ENCODE data around the gene CTCF. TPM values are rescaled to one million over a fixed set of nuclear protein-coding genes. Genes with fewer than 3 reads are reported as not detected.
"Not testable (repeated sequence)": the region's sequence is repeated elsewhere in the genome, so short reads cannot be mapped to it uniquely, and the experiment has no call there.

The CTCF gene
- total RNA-seq: 27.4 TPM
- 10 to 100 TPM; 37.6 to 52.3 (median 42.3) TPM for polyA plus RNA-seq (ENCODE audit: insufficient read depth in 1 of 8, insufficient read length in 8 of 8, low replicate concordance in 1 of 8)
- long read RNA-seq, donor 1, partial matches to known transcripts: 0 of 1 reads
- long read RNA-seq, donor 1, other reads (novel, unspliced or antisense): 0 of 1 reads
- long read RNA-seq, donor 2: 0 reads
- long read RNA-seq, donor 3, partial matches to known transcripts: 0 of 5 reads
- long read RNA-seq, donor 3, other reads (novel, unspliced or antisense): 0 of 5 reads
- long read RNA-seq, donor 4, partial matches to known transcripts: 14 of 15 reads
- long read RNA-seq, donor 4, other reads (novel, unspliced or antisense): 0 of 15 reads
- long read RNA-seq, donor 5, partial matches to known transcripts: 21 of 30 reads
- long read RNA-seq, donor 5, other reads (novel, unspliced or antisense): 0 of 30 reads
- long read RNA-seq, donor 6, partial matches to known transcripts: 5 of 9 reads
- long read RNA-seq, donor 6, other reads (novel, unspliced or antisense): 0 of 9 reads
- long read RNA-seq, donor 7, partial matches to known transcripts: 0 of 4 reads
- long read RNA-seq, donor 7, other reads (novel, unspliced or antisense): 0 of 4 reads
- long read RNA-seq, donor 8, partial matches to known transcripts: 8 of 12 reads
- long read RNA-seq, donor 8, other reads (novel, unspliced or antisense): 0 of 12 reads
- long read RNA-seq, donor 9, partial matches to known transcripts: 12 of 13 reads
- long read RNA-seq, donor 9, other reads (novel, unspliced or antisense): 0 of 13 reads
- long read RNA-seq, donor 10, partial matches to known transcripts: 0 of 3 reads
- long read RNA-seq, donor 10, other reads (novel, unspliced or antisense): 0 of 3 reads
- long read RNA-seq, donor 11, partial matches to known transcripts: 0 of 3 reads
- long read RNA-seq, donor 11, other reads (novel, unspliced or antisense): 0 of 3 reads

- Histone ChIP-seq H3K4me3 (ENCODE audit: low read length) (peak within 1 kb of the TSS; percentile 87), H3K27me3 (ENCODE audit: control insufficient read depth, insufficient read depth, low read length) (no peaks in the 10 kb centered on the region), H3K27ac (ENCODE audit: low read length) (peak within 1 kb of the TSS; percentile 98), H3K4me1 (ENCODE audit: control insufficient read depth, insufficient read depth, low read length) (peaks cover 10% of the 10 kb centered on the region), H3K36me3 (ENCODE audit: control insufficient read depth, insufficient read depth, low read length) (no peaks in the 10 kb centered on the region), H3K9me3 (replicated peaks; ENCODE audit: control insufficient read depth, low read depth, low read length) (no peaks in the 10 kb centered on the region)
- peak; percentile 93 for DNase-seq
- under 1% methylated on average over 42 of the region's 62 CpGs for WGBS (ENCODE audit: insufficient coverage)
Measured at GRCh38 chr16:67562526-67562917, at the start of gene CTCF. Gene CTCF (plus strand): TSS chr16:67562526. CDS start chr16:67610833, 48,307 bp downstream.

GRCh38 chr16:67513892-67514291 is 48.4 kb upstream of the CTCF start:
- H3K4me1 ChIP-seq (ENCODE audit: control insufficient read depth, insufficient read depth, low read length); H3K4me3 ChIP-seq (ENCODE audit: low read length); H3K9me3 ChIP-seq (replicated peaks; ENCODE audit: control insufficient read depth, low read depth, low read length); DNase-seq; H3K27ac ChIP-seq (ENCODE audit: low read length); H3K27me3 ChIP-seq (ENCODE audit: control insufficient read depth, insufficient read depth, low read length); H3K36me3 ChIP-seq (ENCODE audit: control insufficient read depth, insufficient read depth, low read length): not testable (repeated sequence)
- WGBS (ENCODE audit: insufficient coverage): no CpG with 5 or more reads among the region's 1 CpG

DNA sequence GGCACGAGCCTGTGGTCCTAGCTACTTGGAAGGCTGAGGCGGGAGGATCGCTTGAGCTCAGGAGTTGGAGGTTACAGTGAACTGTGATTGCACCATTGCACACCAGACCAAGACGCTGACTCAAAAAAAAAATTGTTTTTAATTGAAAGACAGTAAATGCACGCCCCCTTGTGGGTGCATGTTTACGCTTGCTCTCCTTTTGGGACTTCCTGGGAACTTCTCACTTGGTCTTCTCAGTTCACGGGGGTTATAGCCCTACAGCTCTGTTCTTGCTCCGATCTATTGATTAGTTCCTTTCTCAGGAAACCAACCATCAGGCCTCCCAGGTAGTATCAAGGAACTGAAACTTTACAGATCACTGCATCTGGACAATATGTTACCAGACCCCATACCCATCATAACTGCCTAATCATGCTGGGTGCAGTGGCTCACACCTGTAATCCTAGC is 47.9 kb upstream of the CTCF start:
- no peaks in the 10 kb centered on the region for H3K36me3 ChIP-seq (ENCODE audit: control insufficient read depth, insufficient read depth, low read length)

GRCh38 chr16:67516296-67517154 is 45.8 kb upstream of the CTCF start:
- Histone ChIP-seq H3K36me3 (ENCODE audit: control insufficient read depth, insufficient read depth, low read length) (no peaks in the 10 kb centered on the region), H3K9me3 (replicated peaks; ENCODE audit: control insufficient read depth, low read depth, low read length) (no peaks in the 10 kb centered on the region), H3K27ac (ENCODE audit: low read length) (no peak overlapping the region), H3K4me1 (ENCODE audit: control insufficient read depth, insufficient read depth, low read length) (peaks cover 5% of the 10 kb centered on the region), H3K4me3 (ENCODE audit: low read length) (no peak overlapping the region), H3K27me3 (ENCODE audit: control insufficient read depth, insufficient read depth, low read length) (no peaks in the 10 kb centered on the region)
- DNase-seq: no peak
- WGBS (ENCODE audit: insufficient coverage): 28% methylated on average over 2 of the region's 12 CpGs

More for the DNA sequence above, 47.9 kb upstream of the CTCF start:
- no peaks in the 10 kb centered on the region for H3K27me3 ChIP-seq (ENCODE audit: control insufficient read depth, insufficient read depth, low read length)
- no peaks in the 10 kb centered on the region for H3K9me3 ChIP-seq (replicated peaks; ENCODE audit: control insufficient read depth, low read depth, low read length)
- no peaks in the 10 kb centered on the region for H3K4me1 ChIP-seq (ENCODE audit: control insufficient read depth, insufficient read depth, low read length)
- H3K27ac ChIP-seq (ENCODE audit: low read length): no peak overlapping the region
- no peak overlapping the region for H3K4me3 ChIP-seq (ENCODE audit: low read length)
- peak; percentile 89 for DNase-seq
- 13% methylated on average over 6 of the region's 8 CpGs for WGBS (ENCODE audit: insufficient coverage)

GRCh38 chr16:67517155-67517445 is 45.2 kb upstream of the CTCF start:
- Histone ChIP-seq H3K27ac (ENCODE audit: low read length) (no peak overlapping the region), H3K4me1 (ENCODE audit: control insufficient read depth, insufficient read depth, low read length) (peaks cover 8% of the 10 kb centered on the region), H3K36me3 (ENCODE audit: control insufficient read depth, insufficient read depth, low read length) (no peaks in the 10 kb centered on the region), H3K27me3 (ENCODE audit: control insufficient read depth, insufficient read depth, low read length) (no peaks in the 10 kb centered on the region), H3K9me3 (replicated peaks; ENCODE audit: control insufficient read depth, low read depth, low read length) (no peaks in the 10 kb centered on the region), H3K4me3 (ENCODE audit: low read length) (no peak overlapping the region)
- DNase-seq: no peak
- 73% methylated on average over 3 of the region's 3 CpGs for WGBS (ENCODE audit: insufficient coverage)

GRCh38 chr16:67517661-67518423 is 44.5 kb upstream of the CTCF start:
- Histone ChIP-seq H3K36me3 (ENCODE audit: control insufficient read depth, insufficient read depth, low read length) (no peaks in the 10 kb centered on the region), H3K4me3 (ENCODE audit: low read length) (no peak overlapping the region), H3K9me3 (replicated peaks; ENCODE audit: control insufficient read depth, low read depth, low read length) (no peaks in the 10 kb centered on the region), H3K27me3 (ENCODE audit: control insufficient read depth, insufficient read depth, low read length) (no peaks in the 10 kb centered on the region), H3K27ac (ENCODE audit: low read length) (no peak overlapping the region), H3K4me1 (ENCODE audit: control insufficient read depth, insufficient read depth, low read length) (peaks cover 8% of the 10 kb centered on the region)
- DNase-seq: no peak
- 52% methylated on average over 6 of the region's 11 CpGs for WGBS (ENCODE audit: insufficient coverage)

DNA sequence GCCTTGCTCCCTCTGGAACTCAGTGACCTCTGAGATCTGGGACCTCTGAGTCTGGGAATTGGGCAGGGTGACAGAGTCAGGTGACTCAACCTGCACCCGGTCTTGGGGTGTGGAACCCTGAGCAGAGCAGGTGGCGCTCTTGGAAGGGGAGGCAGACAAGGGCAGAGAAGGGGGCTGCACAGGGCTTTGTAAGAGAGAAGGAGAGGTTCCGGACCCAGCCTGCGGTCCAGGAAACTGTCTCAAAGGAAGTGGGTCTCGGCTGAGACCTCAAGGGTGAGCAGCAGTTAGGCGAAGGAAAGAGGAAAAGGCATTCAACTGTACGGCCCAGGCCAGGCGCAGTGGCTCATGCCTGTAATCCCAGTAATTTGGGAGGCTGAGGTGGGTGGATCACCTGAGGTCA is 43.6 kb upstream of the CTCF start:
- Histone ChIP-seq H3K36me3 (ENCODE audit: control insufficient read depth, insufficient read depth, low read length) (no peaks in the 10 kb centered on the region), H3K4me3 (ENCODE audit: low read length) (no peak overlapping the region), H3K4me1 (ENCODE audit: control insufficient read depth, insufficient read depth, low read length) (peaks cover 8% of the 10 kb centered on the region), H3K27me3 (ENCODE audit: control insufficient read depth, insufficient read depth, low read length) (no peaks in the 10 kb centered on the region), H3K9me3 (replicated peaks; ENCODE audit: control insufficient read depth, low read depth, low read length) (no peaks in the 10 kb centered on the region), H3K27ac (ENCODE audit: low read length) (no peak overlapping the region)
- 78% methylated on average over 7 of the region's 8 CpGs for WGBS (ENCODE audit: insufficient coverage)
- DNase-seq: no peak

- Histone ChIP-seq H3K4me3 (ENCODE audit: low read length) (no peak overlapping the region), H3K36me3 (ENCODE audit: control insufficient read depth, insufficient read depth, low read length) (no peaks in the 10 kb centered on the region), H3K9me3 (replicated peaks; ENCODE audit: control insufficient read depth, low read depth, low read length) (no peaks in the 10 kb centered on the region), H3K27me3 (ENCODE audit: control insufficient read depth, insufficient read depth, low read length) (no peaks in the 10 kb centered on the region), H3K4me1 (ENCODE audit: control insufficient read depth, insufficient read depth, low read length) (peaks cover 8% of the 10 kb centered on the region), H3K27ac (ENCODE audit: low read length) (no peak overlapping the region)
- DNase-seq: no peak
- WGBS (ENCODE audit: insufficient coverage): 53% methylated on average over 4 of the region's 4 CpGs
Measured at GRCh38 chr16:67519242-67519641, 43.1 kb upstream of the CTCF start.

DNA sequence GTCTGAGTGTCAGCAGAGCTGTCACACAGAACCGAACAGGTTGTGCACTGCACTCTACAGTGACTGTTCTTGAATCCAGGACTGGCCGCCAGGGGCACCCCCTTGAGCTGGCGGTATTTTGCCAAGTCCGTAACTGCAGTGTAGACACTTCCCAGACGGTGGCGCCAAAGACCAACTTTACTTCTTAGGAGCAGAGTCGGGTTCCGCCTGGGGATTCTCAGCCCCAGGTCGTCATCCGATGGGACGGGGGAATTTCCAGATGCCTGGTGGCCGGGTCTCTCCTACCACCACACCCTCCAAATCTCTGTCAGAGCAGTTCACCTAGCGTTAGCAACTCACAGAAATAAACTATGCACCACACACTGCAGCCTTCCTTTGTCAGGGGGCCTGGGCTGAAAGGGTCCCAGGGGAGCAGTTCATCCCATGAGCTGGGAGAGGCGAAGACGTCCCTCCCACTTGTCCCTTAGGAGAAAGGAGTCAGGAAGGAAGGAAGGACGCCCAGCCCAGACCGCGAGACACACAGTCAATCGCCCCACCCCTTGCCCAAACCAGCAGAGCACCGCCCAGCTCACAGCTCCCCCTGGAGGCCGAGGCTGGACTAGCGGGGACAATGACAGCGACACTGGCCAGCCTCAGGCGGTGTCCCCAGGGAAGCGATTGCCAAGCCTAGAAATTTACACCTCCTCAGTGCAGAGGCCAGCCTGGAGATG is 41.1 kb upstream of the CTCF start:
- 0% methylated on average over 16 of the region's 25 CpGs for WGBS (ENCODE audit: insufficient coverage)
- Histone ChIP-seq H3K36me3 (ENCODE audit: control insufficient read depth, insufficient read depth, low read length) (no peaks in the 10 kb centered on the region), H3K27me3 (ENCODE audit: control insufficient read depth, insufficient read depth, low read length) (no peaks in the 10 kb centered on the region), H3K27ac (ENCODE audit: low read length) (peak overlapping the region; percentile 91), H3K9me3 (replicated peaks; ENCODE audit: control insufficient read depth, low read depth, low read length) (no peaks in the 10 kb centered on the region), H3K4me3 (ENCODE audit: low read length) (peak overlapping the region; percentile 45), H3K4me1 (ENCODE audit: control insufficient read depth, insufficient read depth, low read length) (peaks cover 8% of the 10 kb centered on the region)
- DNase-seq: peak; percentile 96
